ENCODE data around the gene EXOC3.
A peak's percentile ranks its signal among the peaks of the same experiment; 100 is the strongest.
"Not testable (repeated sequence)": the region's sequence is repeated elsewhere in the genome, so short reads cannot be mapped to it uniquely, and the experiment has no call there.

Gene EXOC3

DNA sequence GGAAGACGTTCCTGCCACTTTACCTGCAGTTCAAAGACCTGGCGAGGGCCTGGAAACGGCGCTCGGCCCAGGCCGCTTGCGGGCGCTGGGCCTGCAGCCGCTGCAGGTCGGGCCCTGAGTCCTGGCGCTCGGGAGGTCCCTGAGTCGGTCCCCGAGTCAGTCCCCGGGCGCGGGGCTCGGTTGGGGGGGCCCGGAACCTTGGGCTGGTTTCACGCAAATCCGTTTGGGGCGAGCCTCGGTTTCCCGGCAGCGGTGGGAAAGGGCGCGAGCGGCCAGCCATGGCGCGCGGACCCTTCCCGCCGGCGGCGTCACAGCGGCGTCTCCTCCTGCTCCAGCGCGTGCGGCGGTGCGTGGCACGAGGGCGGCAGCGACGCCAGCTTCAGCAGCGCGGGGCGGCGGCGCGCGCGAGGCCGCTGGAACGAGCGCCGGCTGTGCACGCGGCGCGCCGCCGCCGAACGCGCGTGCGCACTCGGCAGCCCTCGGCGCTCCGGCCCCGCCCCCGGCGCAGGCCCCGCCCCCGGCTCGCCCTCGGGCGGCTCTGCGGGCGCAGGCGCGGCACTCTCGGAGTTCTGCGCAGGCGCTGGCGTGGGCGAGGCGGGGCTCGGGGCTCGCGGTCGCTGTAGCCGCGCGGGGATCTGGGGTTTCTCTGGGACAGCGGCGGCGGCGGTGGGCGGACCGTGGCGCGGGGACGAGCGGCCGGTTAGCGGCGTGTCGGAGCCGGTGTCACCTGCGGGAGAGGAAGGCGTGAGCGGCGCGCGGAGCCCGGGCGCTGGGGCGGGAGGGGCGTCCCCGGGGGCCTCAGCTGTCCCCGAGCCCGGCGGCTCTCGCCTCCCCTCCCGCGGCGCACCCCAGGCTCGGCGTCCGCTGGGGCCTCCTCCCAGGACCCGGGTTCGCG is 29.9 kb downstream of the EXOC3 start:
- peak; percentile 87 to 93 for DNase-seq (ENCODE audit: low read depth in 2 of 2)

DNA sequence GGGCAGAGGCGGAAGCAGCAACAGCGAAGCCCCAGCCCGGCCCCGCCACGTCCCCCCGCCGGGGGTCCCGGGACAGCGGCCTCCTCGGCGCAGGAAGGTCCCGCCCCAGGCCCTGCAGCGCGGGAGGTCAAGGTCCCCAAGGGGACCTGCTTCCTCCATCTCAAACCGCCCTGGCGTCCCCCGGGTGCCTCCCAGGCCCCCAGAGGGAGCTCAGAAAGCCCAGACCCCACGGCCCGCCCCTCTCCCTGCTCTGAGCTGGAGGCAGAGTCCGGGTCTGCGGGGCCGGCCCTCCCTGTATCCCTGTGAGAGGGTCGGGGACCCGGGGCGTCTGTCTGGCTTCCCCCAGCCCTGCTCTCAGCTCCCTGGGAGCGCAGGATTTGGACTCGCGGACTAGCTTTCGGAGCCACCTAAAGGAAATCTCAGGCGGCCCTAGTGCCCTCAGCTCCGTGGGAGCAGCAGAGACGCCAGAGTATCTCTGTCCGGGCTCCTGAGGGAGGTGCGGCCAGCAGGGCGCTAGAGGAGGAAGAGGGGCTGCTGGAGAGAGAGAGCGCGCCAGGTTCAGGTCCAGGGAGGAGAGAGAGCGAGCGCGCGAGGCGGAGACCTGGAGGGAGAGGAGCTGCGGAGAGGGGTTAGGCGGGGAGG is 30.7 kb downstream of the EXOC3 start:
- peak in 1 of 2 donors; percentile 29 for DNase-seq (ENCODE audit: low read depth in 2 of 2)

DNA sequence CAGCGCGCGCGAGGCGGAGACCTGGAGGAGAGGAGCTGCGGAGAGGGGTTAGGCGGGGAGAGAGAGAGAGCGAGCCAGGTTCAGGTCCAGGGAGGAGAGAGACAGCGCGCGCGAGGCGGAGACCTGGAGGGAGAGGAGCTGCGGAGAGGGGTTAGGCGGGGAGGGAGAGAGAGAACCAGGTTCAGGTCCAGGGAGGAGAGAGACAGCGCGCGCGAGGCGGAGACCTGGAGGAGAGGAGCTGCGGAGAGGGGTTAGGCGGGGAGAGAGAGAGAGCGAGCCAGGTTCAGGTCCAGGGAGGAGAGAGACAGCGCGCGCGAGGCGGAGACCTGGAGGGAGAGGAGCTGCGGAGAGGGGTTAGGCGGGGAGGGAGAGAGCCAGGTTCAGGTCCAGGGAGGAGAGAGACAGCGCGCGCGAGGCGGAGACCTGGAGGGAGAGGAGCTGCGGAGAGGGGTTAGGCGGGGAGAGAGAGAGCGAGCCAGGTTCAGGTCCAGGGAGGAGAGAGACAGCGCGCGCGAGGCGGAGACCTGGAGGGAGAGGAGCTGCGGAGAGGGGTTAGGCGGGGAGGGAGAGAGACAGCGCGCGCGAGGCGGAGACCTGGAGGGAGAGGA is 31.4 kb downstream of the EXOC3 start:
- DNase-seq (ENCODE audit: low read depth in 2 of 2): not testable (repeated sequence)

DNA sequence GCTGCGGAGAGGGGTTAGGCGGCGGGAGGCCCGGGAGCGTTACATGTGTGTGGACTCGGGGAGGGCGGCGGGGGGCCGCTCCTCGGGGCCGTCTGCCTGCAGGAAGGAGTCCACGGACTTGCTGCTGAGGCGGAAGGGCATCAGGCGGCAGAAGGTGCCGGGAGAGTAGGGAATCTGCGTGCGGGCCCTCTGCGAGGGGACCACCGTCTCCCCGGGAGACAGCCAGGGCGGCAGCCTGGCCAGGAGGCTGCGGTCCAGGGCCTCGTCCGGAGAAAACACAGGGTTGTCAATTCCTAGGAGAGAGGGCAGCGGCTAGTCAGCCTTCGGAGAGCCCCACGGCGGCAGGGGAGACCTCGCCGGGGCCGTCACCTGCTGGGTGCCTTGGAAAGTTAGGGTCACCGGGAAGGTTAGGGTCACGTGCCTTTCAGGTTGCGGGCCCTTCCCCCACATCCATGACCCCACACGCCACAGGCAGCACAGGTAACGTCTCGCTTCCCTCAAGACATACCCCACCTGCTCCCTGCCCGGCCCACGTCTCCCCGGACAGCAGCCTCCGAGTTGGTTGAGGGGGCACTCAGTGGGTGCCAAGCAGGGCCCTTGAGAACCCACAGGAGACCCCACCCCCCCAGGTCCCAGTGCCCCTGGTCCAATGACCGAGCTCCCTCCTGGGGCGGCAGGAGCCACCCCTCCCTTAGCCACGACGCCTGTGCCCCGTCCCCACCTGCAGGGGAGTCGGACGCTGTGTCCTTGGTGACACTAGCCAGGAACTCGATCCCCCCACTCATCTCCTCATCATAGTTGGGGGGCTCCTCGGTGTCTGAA is 32.1 kb downstream of the EXOC3 start:
- DNase-seq (ENCODE audit: low read depth in 2 of 2): no peak

DNA sequence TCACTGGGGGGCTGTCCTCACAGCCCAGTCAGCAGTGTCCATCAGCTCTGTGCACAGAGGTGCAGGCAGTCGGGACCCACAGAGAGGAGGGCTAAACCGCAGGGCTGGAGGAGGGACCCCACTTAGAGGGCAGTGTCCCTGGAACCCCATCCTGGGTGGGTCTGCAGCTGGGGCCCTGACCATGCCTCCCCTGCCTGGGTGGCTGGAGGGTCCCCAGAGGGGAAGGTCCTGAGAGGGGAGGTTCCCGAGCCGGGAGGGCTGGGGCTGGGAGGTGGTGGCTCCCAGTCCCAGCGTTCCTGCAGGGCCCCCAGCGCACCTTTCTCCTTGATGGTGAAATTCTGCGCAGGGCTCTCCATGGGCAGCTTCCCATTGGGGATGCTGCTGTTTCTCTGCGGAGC is 32.7 kb downstream of the EXOC3 start:
- DNase-seq (ENCODE audit: low read depth in 2 of 2): no peak

DNA sequence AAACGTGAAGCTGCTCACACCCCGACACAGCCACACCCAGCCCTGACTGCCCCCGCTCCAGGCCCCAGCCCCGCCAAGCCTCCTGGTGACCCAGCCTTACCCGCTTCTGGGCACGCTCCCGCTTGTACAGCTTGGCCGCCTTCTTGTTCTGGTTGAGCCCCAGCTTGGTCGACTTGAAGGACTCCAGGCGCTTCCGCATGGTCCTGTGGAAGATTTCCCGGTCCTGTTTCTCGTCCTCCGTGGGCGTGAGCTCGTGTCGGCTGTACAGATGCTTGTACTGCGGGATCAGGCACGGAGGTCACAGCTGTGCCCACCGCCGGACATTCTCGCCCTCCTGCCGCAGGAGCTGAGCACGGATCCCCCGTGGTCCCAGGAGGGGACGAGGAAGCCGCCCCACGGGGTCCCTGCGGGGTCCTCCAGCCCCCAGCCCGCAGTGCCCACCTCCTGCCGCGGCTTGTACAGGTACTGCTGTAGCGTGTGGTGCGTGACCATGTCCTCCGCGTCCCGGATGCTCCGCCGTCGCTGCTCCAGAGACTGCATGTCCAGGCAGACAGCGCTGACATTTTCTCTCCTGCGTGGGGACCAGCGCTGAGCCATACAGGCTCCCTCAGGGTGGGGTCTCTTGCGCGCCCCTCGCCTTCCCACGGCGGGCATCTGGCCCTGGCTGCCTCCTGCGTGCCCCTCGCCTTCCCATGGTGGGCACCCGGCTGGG is 33.3 kb downstream of the EXOC3 start:
- DNase-seq (ENCODE audit: low read depth in 2 of 2): no peak

DNA sequence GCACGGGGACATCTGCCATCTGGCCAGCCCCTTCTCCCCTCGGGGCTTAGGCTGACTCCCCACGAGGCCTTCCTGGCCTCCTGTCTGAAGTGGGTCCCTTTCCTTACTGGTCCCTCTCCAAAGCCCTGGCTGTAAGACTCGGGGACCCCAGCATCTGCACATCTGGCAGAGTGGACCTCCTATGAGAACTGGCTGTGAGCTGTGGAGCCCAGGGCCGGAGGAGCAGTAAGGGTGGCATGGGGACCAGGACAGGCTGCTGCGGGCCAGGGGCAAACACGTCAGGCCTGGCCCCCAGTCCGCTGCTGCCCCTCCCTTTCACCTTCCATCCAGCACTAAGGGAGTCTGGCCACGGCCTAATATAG is 33.8 kb downstream of the EXOC3 start:
- DNase-seq (ENCODE audit: low read depth in 2 of 2): no peak

DNA sequence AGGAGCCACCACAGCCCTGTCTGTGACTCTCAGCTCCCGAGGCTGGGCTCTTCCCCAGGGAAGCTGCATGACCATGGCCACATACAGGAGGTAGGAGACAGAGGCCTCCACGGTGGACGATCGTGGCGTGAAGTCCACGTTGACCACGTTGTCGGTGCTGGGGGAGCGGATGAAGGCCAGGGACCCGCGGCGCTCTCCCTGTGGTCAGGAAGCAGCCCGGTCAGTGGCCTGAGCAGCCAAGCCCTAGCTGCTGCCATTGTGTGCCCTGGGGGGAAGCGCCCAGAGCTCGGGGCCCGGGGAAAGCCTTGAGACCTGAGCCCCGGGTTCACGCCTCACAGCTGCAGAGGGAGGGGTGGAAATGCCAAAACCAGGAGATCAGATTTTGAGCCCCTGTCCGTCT is 34.3 kb downstream of the EXOC3 start:
- no peak for DNase-seq (ENCODE audit: low read depth in 2 of 2)

DNA sequence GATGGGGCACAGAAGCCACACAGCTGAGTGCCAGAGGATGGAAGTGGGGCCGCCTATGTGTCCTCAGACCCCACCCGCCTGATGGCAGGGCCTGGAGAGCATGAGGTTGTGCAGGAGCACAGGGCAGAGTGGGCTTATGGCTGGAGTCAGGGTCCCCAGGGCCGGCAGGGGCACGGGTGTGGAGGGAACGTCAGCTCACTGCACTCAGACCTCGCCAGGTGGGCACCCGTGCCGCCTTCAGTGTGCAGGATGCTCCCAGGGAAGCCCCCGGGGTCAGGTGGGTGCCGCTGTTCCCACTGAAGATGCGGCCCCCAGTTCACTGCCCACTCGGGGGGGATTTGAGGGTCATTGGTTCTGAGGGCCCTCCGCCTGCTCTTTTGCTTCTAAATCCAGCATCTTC is 34.9 kb downstream of the EXOC3 start:
- DNase-seq (ENCODE audit: low read depth in 2 of 2): no peak

DNA sequence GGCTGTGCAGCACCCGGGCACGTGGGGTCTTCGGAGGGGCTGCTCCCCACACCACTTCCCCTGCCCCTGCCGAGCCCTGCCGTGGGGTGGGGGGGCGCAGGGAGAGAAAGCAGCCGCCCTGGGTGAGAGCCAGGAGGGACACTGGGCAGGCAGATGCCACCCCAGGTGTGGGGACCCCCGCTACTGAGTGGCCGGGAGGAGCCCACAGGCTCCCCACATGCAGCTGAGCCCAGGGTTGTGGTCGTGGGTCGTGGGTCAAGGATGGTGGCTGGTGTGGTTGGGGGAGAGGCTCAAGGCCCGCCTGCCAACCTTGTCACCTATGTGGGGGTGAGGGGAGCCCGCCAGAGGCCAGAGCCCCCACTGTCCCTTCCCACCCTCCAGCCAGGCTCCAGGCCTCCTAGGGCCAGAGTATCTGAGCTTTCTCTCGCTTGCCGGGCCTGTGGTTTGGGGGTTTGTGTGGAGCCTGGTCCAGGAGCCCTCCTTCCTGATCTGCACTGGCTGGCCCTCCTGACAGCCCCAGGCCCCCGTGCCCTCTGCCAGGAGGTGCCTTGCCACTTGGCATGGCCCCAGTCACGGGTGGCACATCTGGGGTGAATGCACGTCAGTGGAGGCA is 35.5 kb downstream of the EXOC3 start:
- DNase-seq (ENCODE audit: low read depth in 2 of 2): no peak

DNA sequence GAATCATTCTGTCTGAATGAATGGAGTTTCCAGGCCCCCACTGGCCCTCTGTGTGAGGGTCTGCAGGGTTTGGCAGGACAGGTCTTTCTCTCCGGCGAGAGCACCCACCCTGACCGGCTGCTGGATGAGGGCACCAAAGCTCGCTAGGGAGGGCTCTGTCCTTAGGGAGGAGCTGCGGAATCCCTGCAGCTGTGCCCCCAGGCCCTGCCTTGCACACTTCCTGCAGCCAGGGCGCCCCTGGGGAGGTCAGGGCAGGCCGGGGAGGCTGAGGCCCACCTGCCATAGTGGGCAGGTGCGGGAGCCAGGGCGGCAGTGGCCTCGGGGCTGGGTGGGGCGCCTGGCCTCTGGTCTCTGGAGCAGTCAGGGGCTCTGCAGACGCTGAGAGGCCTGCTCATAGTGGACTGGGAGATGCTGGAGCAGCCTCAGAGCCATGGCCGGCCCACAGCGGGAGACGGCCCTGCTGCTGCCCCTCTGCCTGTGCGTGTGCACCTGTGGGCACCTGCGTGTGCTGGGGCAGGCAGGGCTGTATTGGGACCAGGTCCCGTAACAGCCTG is 36.1 kb downstream of the EXOC3 start:
- DNase-seq (ENCODE audit: low read depth in 2 of 2): no peak

DNA sequence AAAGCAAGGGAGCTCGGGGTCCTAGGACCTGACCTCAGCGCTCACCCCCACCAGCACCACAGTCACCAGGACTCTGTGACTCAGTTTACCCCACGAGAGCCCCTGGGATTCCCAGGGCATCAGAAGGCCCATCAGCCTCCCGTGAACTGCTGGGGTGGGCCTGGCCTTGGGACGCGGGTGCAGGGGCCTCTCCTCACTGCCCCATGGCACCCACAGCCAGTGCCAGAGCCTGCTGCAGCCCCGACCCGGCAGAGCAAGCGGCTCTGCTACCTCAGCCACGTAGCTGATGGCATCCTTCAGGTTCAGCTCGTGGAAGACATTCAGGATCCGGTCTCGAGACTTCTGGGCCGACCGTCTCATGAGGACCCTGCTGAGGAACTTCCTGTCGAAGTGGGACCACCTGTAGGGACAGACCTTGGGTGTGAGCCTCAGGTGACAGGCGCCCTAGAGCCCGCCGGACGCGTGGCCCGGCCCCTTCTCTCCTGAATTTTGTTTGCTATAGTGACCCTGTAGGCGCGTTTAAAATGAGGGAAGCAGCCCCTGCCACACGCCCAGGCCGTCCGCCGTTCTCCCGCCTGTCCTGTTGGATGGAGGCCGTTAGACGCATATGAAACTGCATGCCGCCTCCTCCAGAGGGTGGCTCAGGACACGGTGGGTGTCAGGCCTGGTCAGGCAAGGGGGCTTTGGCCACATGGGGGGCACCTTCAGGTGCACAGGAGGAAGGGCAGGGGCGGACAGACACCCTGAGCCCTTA is 36.8 kb downstream of the EXOC3 start:
- DNase-seq (ENCODE audit: low read depth in 2 of 2): no peak

DNA sequence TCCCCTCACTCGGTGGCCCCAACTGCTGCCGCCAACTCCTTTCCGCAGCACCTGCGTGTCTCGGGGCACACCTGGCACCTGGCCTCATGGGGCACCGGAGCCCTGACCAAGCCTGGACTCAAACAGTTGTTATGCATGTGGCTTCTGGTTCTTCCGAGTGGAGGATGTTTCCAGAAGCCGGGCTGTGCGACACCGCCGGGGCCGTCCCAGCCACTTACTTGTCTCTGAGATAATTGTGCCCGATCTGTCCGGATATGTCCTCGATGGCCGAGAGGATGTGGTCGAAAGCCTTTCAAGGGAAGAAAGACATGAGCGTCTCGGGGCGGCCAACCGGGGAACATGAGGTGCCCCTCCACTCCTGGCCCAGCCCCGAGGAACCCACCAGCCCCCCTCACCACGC is 38.4 kb downstream of the EXOC3 start:
- DNase-seq (ENCODE audit: low read depth in 2 of 2): no peak

DNA sequence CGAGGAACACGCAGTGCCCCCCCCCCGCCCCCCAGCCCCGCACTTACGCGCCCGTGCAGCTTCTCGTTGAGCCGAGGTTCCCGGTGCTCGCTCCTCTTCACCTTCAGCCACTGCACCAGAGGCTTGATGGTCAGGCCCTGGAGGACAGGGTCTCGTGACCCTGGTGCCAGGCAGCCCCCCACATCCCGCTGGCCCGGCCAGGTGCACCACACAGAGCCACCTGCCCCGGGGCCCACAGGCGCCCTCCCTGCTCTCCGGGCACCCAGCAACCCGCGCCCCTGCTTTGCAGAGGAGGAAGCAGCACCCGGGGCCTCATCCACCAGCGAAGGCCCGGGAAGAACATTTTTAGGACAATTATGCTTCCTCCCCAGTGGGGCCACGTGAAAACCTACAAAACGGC is 39.0 kb downstream of the EXOC3 start:
- DNase-seq (ENCODE audit: low read depth in 2 of 2): no peak

DNA sequence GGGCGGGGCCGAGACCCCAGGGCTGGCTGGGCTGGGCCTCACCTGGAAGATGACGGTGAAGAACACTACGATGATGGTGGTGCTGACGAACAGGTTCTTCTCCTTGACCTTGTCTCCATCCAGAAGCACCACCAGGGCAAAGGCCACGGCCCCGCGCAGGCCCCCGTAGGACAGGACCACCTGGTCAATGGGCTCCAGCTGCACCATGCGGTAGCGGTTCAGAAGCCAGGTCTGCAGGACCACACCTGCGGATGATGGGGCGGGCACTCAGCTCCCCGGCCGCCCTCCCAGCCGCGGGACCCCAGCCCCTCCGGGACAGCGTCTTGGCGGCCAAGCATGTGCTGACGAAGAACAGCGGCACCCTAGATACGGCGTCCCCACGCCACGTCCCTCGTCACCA is 39.5 kb downstream of the EXOC3 start:
- no peak for DNase-seq (ENCODE audit: low read depth in 2 of 2)

DNA sequence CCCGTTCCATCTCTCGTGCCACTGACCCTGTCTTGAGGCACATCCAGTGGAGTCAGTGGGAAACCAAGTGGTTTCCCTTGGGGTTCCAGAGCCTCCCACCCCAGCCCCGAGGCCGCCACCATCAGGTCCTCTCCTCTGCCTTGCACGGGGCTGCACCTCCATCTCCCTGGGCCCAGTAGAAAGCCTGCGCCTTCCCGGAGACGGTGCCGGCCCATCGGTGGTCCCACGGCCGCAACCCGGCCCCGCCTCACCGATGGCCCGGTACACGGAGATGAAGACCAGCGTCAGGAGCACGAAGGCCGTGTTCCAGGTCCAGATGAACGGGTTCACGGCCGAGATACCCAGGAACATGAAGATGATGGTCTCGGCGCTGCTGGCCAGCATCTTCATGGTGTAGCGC is 40.0 kb downstream of the EXOC3 start:
- DNase-seq (ENCODE audit: low read depth in 2 of 2): no peak

DNA sequence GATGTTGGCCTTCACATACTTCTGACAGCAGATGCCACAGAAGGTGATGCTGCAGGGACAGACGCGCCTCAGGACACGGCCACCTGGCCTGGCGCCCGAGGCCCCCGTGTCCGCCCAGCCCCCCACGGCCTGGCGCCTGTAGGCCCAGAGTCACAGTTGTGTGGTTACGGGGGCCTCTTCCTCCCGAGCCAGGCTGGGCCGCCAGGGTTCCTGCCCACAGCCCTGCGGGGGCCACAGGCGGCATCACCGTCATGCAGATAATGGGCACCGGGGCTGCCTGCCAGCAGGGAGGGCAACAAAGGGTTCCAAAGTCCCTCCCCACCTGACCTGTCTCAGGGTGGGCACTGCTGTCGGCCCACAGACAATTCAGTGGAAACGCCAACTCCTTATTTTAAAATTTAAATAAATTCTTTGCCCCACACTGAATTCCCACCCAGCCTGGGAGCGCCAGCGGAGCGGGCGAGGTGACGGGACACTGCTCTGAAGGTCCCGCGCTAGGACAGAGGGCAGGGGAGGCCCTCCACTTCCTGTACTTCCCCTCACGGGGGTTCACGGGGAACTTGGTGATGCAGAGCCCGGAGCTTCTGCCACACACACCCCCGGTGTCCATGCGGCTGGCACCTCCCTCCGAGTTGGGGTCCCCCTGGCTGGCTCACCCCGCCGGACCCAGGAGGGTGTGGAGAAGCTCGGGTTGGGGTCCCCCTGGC is 40.6 kb downstream of the EXOC3 start:
- DNase-seq (ENCODE audit: low read depth in 2 of 2): no peak

DNA sequence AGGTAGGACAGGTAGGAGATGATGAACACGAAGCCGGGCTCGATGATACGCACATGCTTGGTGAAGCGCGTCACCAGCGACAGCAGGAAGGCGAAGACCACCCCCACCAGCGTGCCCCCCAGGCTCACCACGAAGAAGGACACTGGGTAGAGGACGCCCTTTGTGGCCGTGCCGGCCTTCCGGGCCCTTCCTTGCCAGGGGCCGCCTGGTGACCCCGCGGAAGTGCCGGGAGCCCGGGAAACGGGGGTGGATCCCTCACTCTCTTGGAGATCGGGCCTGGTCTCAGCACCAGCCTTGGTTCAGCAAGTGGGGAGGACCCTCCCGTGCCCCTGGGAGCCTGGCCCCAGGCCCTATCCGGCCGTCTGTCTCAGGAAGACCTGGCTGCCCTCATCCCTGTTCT is 41.6 kb downstream of the EXOC3 start:
- no peak for DNase-seq (ENCODE audit: low read depth in 2 of 2)

Data from stimulated activated CD4-positive, alpha-beta T cell treated with anti-CD3 and anti-CD28 coated beads, Interleukin-1b, Interleukin-23, amount 100 ng/mL, for 4 hours (primary cell).